ENCODE results near the gene BRD4.

The BRD4 gene

GRCh38 chr19:15222738-15223648 lies 109.3 kb downstream of the BRD4 start:
- peak; percentile 83 for DNase-seq

- DNase-seq: no peak
Measured at GRCh38 chr19:15220833-15221232, 111.5 kb downstream of the BRD4 start.

- DNase-seq: no peak
Measured at GRCh38 chr19:15218501-15218900, 113.8 kb downstream of the BRD4 start.

- no peak for DNase-seq
Measured at GRCh38 chr19:15216363-15216762, 116.0 kb downstream of the BRD4 start.

GRCh38 chr19:15213715-15214381 lies 118.5 kb downstream of the BRD4 start:
- DNase-seq: no peak

GRCh38 chr19:15212711-15213110 lies 119.6 kb downstream of the BRD4 start:
- no peak for DNase-seq

- DNase-seq: no peak
Measured at GRCh38 chr19:15210323-15210781, 122.0 kb downstream of the BRD4 start.

GRCh38 chr19:15201374-15202023 lies 130.8 kb downstream of the BRD4 start:
- no peak for DNase-seq

- DNase-seq: no peak
Measured at GRCh38 chr19:15200553-15201364, 131.6 kb downstream of the BRD4 start, which contains the start of gene NOTCH3. Gene NOTCH3 (minus strand): TSS chr19:15200995. CDS start chr19:15200905, 90 bp downstream.

GRCh38 chr19:15199661-15200552 lies 132.4 kb downstream of the BRD4 start:
- DNase-seq: no peak

- DNase-seq: no peak
Measured at GRCh38 chr19:15198951-15199660, 133.2 kb downstream of the BRD4 start.

GRCh38 chr19:15197942-15198341 lies 134.4 kb downstream of the BRD4 start:
- no peak for DNase-seq

- DNase-seq: no peak
Measured at GRCh38 chr19:15197275-15197941, 134.9 kb downstream of the BRD4 start.

GRCh38 chr19:15196360-15197005 lies 135.9 kb downstream of the BRD4 start:
- DNase-seq: no peak

GRCh38 chr19:15195371-15196334 lies 136.7 kb downstream of the BRD4 start:
- peak; percentile 29 for DNase-seq

- DNase-seq: no peak
Measured at GRCh38 chr19:15194938-15195337, 137.4 kb downstream of the BRD4 start.

GRCh38 chr19:15191982-15192381 lies 140.4 kb downstream of the BRD4 start:
- no peak for DNase-seq

- DNase-seq: no peak
Measured at GRCh38 chr19:15191514-15191913, 140.8 kb downstream of the BRD4 start.

Measured in stimulated activated CD8-positive, alpha-beta memory T cell treated with anti-CD3 and anti-CD28 coated beads, Interleukin-4, amount 100 ng/mL, for 48 hours (primary cell).